CD4-positive, alpha-beta T cell (primary cell): ENCODE measurements around the gene TIMM13. TPM values are rescaled to one million over a fixed set of nuclear protein-coding genes. Genes with fewer than 3 reads are reported as not detected.

ENCODE experiments used
- ATAC-seq: fragments of 200-7000 bp; cut with Tn5 transposase; one replicate; pipeline ENCODE4 v1.10.0; 2022; ENCODE audit warnings: mild to moderate bottlenecking; ENCODE audit not compliant: poor library complexity
- CTCF ChIA-PET: fragments of 350-600 bp; sonication (Branson Sonifier 250); formaldehyde crosslinking; loops from one replicate; lab custom pipeline; 2021; ENCODE audit warnings: antibody characterized with exemption, inconsistent platforms; lab: Charles Lee
- POLR2A ChIA-PET: fragments of 350-600 bp; sonication (Branson Sonifier 250); formaldehyde crosslinking; loops from one replicate; lab custom pipeline; 2021; ENCODE audit warnings: antibody characterized with exemption, inconsistent platforms; lab: Charles Lee
- DNase-seq, 14 experiments: peaks; one replicate each; pipeline ENCODE4 v3.0.0-alpha.2; 2013 to 2020; ENCODE audit warnings: mixed read lengths in 2 of 14
- H3K27ac ChIP-seq, 2 donors: one replicate each; pipeline versions ENCODE4 v1.5.1 to v1.7.0; 2013; ENCODE audit warnings: low read length in 2 of 2, low read depth in 1 of 2, mild to moderate bottlenecking in 1 of 2
- H3K27me3 ChIP-seq, 2 experiments: 1 replicate in 1 of 2; 2 replicates in 1 of 2; pipeline versions ENCODE4 v1.6.1 to v1.7.0; 2013; ENCODE audit warnings: low read length in 2 of 2, control low read depth in 1 of 2, mild to moderate bottlenecking in 1 of 2, moderate library complexity in 1 of 2; ENCODE audit not compliant: insufficient read depth in 2 of 2, control insufficient read depth in 1 of 2
- H3K36me3 ChIP-seq: one replicate; pipeline ENCODE4 v1.6.1; 2013; ENCODE audit warnings: low read length, control low read depth; ENCODE audit not compliant: insufficient read depth
- H3K4me1 ChIP-seq: one replicate; pipeline ENCODE4 v1.6.1; 2013; ENCODE audit warnings: low read length, control low read depth; ENCODE audit not compliant: insufficient read depth
- H3K4me3 ChIP-seq: one replicate; pipeline ENCODE4 v1.5.1; 2013; ENCODE audit warnings: mild to moderate bottlenecking, low read length, moderate library complexity
- H3K9me3 ChIP-seq, 2 experiments: 1 replicate in 1 of 2; 2 replicates in 1 of 2; pipeline versions ENCODE4 v1.6.1 to v1.7.0; 2013; ENCODE audit warnings: low read length in 2 of 2, mild to moderate bottlenecking in 2 of 2, control low read depth in 1 of 2, moderate library complexity in 1 of 2; ENCODE audit not compliant: control insufficient read depth in 1 of 2, insufficient read depth in 1 of 2
- H3K27ac Mint-ChIP-seq: one replicate; pipeline ENCODE4 v1.8.0; 2020; ENCODE audit warnings: mixed read lengths
- H3K27me3 Mint-ChIP-seq: one replicate; pipeline ENCODE4 v1.8.0; 2021; ENCODE audit warnings: mixed read lengths
- H3K36me3 Mint-ChIP-seq: one replicate; pipeline ENCODE4 v1.8.0; 2021; ENCODE audit warnings: low read depth, mixed read lengths
- H3K4me1 Mint-ChIP-seq: one replicate; pipeline ENCODE4 v1.8.0; 2021; ENCODE audit warnings: low read depth, mixed read lengths
- H3K4me3 Mint-ChIP-seq: one replicate; pipeline ENCODE4 v1.8.0; 2020; ENCODE audit warnings: mild to moderate bottlenecking, mixed read lengths
- H3K9me3 Mint-ChIP-seq: one replicate; pipeline ENCODE4 v1.8.0; 2020; ENCODE audit warnings: mixed read lengths
- CTCF ChIP-seq: fragments of 200-600 bp; IDR thresholded peaks from one replicate; pipeline ENCODE4 v1.8.0; 2022; ENCODE audit warnings: antibody characterized with exemption, mild to moderate bottlenecking
- intact Hi-C, 2 experiments: fragments of 100-400 bp; cut with DNase I in 1 of 2; cut with micrococcal nuclease in 1 of 2; formaldehyde crosslinking; loops; one replicate each; pipeline versions ENCODE4 v1.15.1 to v1.9.0; 2023 to 2025; cut with DNase I, micrococcal nuclease
- microRNA-seq: library from miRNA; unstranded; fragments of <30 nt; microRNA quantifications from one replicate; pipeline ENCODE4 v1.2.0, GENCODE V29; 2021; ENCODE audit warnings: borderline microRNAs expressed, borderline replicate concordance
- total RNA-seq, 174 experiments: library from RNA in 2 of 174; stranded (reverse) in 2 of 174; gene quantifications; one replicate each; pipeline ENCODE4 v1.2.3 and lab custom pipeline; 2021 to 2026

TIMM13 gene
- total RNA-seq, 2 experiments from 2014 or later: 17.3 to 22.3 TPM

GRCh38 chr19:2381148-2381820, 46.1 kb downstream of the TIMM13 start:
- DNase-seq: no peak
- Mint-ChIP-seq H3K36me3 (no peaks in the 10 kb centered on the region), H3K27ac (no peak overlapping the region), H3K4me1 (no peaks in the 10 kb centered on the region), H3K4me3 (no peak overlapping the region), H3K9me3 (no peaks in the 10 kb centered on the region), H3K27me3 (peaks cover 5% of the 10 kb centered on the region)
- no peaks in the 10 kb centered on the region for H3K36me3 ChIP-seq
- H3K4me3 ChIP-seq: no peak overlapping the region
- peaks cover 0 to 18% of the 10 kb centered on the region in 2 experiments for H3K9me3 ChIP-seq
- intact Hi-C loops: no loop called here
- H3K27ac ChIP-seq: no peak overlapping the region
- POLR2A ChIA-PET: no interaction called here
- ATAC-seq: no peak
- CTCF ChIA-PET: no interaction called here
- H3K4me1 ChIP-seq: peaks cover 2% of the 10 kb centered on the region
- H3K27me3 ChIP-seq: peaks cover 0 to 7% of the 10 kb centered on the region in 2 experiments
- no peak for TF ChIP-seq CTCF

GRCh38 chr19:2380567-2380966, 46.8 kb downstream of the TIMM13 start:
- Histone ChIP-seq H3K4me3 (no peak overlapping the region), H3K27me3 (peaks cover 0 to 7% of the 10 kb centered on the region in 2 experiments), H3K36me3 (no peaks in the 10 kb centered on the region), H3K9me3 (peaks cover 0 to 18% of the 10 kb centered on the region in 2 experiments), H3K4me1 (peaks cover 2% of the 10 kb centered on the region), H3K27ac (no peak overlapping the region)
- no peak overlapping the region for H3K4me3 Mint-ChIP-seq
- ATAC-seq (no peak), DNase-seq (no peak)
- ChIA-PET POLR2A (no interaction called here), CTCF (no interaction called here)
- H3K27ac Mint-ChIP-seq: no peak overlapping the region
- peaks cover 5% of the 10 kb centered on the region for H3K27me3 Mint-ChIP-seq
- TF ChIP-seq CTCF: no peak
- intact Hi-C loops: no loop called here
- no peaks in the 10 kb centered on the region for H3K9me3 Mint-ChIP-seq
- no peaks in the 10 kb centered on the region for H3K4me1 Mint-ChIP-seq
- H3K36me3 Mint-ChIP-seq: no peaks in the 10 kb centered on the region

GRCh38 chr19:2376784-2377519, 50.4 kb downstream of the TIMM13 start:
- DNase-seq (no peak), ATAC-seq (no peak)
- no peak overlapping the region for H3K27ac Mint-ChIP-seq
- H3K4me1 ChIP-seq: no peaks in the 10 kb centered on the region
- peaks cover 0 to 18% of the 10 kb centered on the region in 2 experiments for H3K9me3 ChIP-seq
- no peak overlapping the region for H3K4me3 ChIP-seq
- POLR2A ChIA-PET: no interaction called here
- no peak overlapping the region for H3K4me3 Mint-ChIP-seq
- CTCF ChIA-PET: no interaction called here
- H3K27me3 Mint-ChIP-seq: no peaks in the 10 kb centered on the region
- TF ChIP-seq CTCF: no peak
- no peaks in the 10 kb centered on the region for H3K36me3 ChIP-seq
- H3K27ac ChIP-seq: no peak overlapping the region
- no peaks in the 10 kb centered on the region for H3K9me3 Mint-ChIP-seq
- intact Hi-C loops: no loop called here
- no peaks in the 10 kb centered on the region for H3K36me3 Mint-ChIP-seq
- H3K4me1 Mint-ChIP-seq: no peaks in the 10 kb centered on the region
- no peaks in the 10 kb centered on the region for H3K27me3 ChIP-seq

Small RNAs within 50 kb of the gene (microRNA-seq; reads per million reads assigned to microRNA genes)
- gene MIR7108: not detected

Other genes starting within 250 kb of the TIMM13 start
- 10 to 100 TPM; 21.4 to 23.2 TPM for gene PLEKHJ1, start 191.3 kb downstream of the TIMM13 start, total RNA-seq
- gene SF3A2, start 190.8 kb downstream of the TIMM13 start, total RNA-seq: 100 to 1,000 TPM; 186 to 194 TPM
- 1 to 10 TPM; 3.3 to 3.5 TPM for gene AMH, start 178.3 kb downstream of the TIMM13 start, total RNA-seq
- gene JSRP1, start 171.2 kb downstream of the TIMM13 start, total RNA-seq: under 1 TPM; 0.56 to 0.58 TPM
- gene PEAK3, start 145.4 kb downstream of the TIMM13 start, total RNA-seq: not detected
- under 1 TPM; 0.33 to 0.39 TPM for gene LINGO3, start 119.4 kb downstream of the TIMM13 start, total RNA-seq
- gene LSM7, start 99.0 kb downstream of the TIMM13 start, total RNA-seq: 10 to 100 TPM; 73.6 to 80.1 TPM
- gene SPPL2B, start 98.9 kb downstream of the TIMM13 start, total RNA-seq: 100 to 1,000 TPM; 106 to 111 TPM
- gene TMPRSS9, start 67.3 kb downstream of the TIMM13 start, total RNA-seq: not detected
- gene LMNB2, start 29.4 kb upstream of the TIMM13 start, total RNA-seq: 1 to 10 TPM; 9.7 to 10.0 TPM
- 100 to 1,000 TPM; 284 to 285 TPM for gene GADD45B, start 48.5 kb upstream of the TIMM13 start, total RNA-seq